DND-41 (cell line): ENCODE data around the gene ISX.

Source experiments
- ATAC-seq: fragments of 200-7000 bp; cut with Tn5 transposase; 3 replicates; pipeline ENCODE4 v1.9.1; 2021; ENCODE audit warnings: low read depth; ENCODE audit not compliant: insufficient read depth
- DNase-seq: peaks from one replicate; pipeline ENCODE4 v3.0.0-alpha.2; 2020
- H2AFZ ChIP-seq: 2 replicates; pipeline ENCODE4 v1.6.0; 2012; ENCODE audit warnings: low read depth, low read length
- H3K27ac ChIP-seq: 2 replicates; pipeline ENCODE4 v1.5.1; 2012; ENCODE audit warnings: low read length, inconsistent platforms
- H3K27me3 ChIP-seq: fragments of 200-600 bp; sonication (generic); 2 replicates; pipeline ENCODE4 v1.6.0; 2012; ENCODE audit warnings: low read length, mild to moderate bottlenecking, inconsistent platforms; ENCODE audit not compliant: insufficient read depth, poor library complexity
- H3K36me3 ChIP-seq: 2 replicates; pipeline ENCODE4 v1.5.1; 2012; ENCODE audit warnings: low read length, inconsistent platforms; ENCODE audit not compliant: insufficient read depth
- H3K4me1 ChIP-seq: 2 replicates; pipeline ENCODE4 v1.5.1; 2012; ENCODE audit warnings: mild to moderate bottlenecking, low read length; ENCODE audit not compliant: insufficient read depth
- H3K4me2 ChIP-seq: 2 replicates; pipeline ENCODE4 v1.6.0; 2012; ENCODE audit warnings: mild to moderate bottlenecking, moderate library complexity, low read length, inconsistent platforms; ENCODE audit not compliant: insufficient read depth
- H3K4me3 ChIP-seq, 2 experiments: fragments of 200-600 bp in 1 of 2; shearing (Covaris generic) in 1 of 2; 2 replicates each; pipeline ENCODE4 v1.5.1; 2012 to 2016; ENCODE audit warnings: inconsistent platforms in 2 of 2, low read length in 2 of 2, mild to moderate bottlenecking in 2 of 2, low read depth in 1 of 2, moderate library complexity in 1 of 2
- H3K79me2 ChIP-seq: 2 replicates; pipeline ENCODE4 v1.6.0; 2012; ENCODE audit warnings: low read length, inconsistent platforms; ENCODE audit not compliant: insufficient read depth
- H3K9ac ChIP-seq: 2 replicates; pipeline ENCODE4 v1.6.0; 2012; ENCODE audit warnings: low read depth, mild to moderate bottlenecking, inconsistent platforms, low read length, moderate library complexity
- H3K9me3 ChIP-seq: 2 replicates; pipeline ENCODE4 v1.5.1; 2012; ENCODE audit warnings: low read length, moderate library complexity, mild to moderate bottlenecking, inconsistent platforms; ENCODE audit not compliant: insufficient read depth, severe bottlenecking
- H4K20me1 ChIP-seq: 2 replicates; pipeline ENCODE4 v1.6.0; 2012; ENCODE audit warnings: low read length; ENCODE audit not compliant: insufficient read depth
- CTCF ChIP-seq: IDR thresholded peaks from 2 replicates; pipeline ENCODE4 v1.5.1; 2012; ENCODE audit warnings: borderline replicate concordance, low read length, moderate library complexity, mild to moderate bottlenecking; ENCODE audit not compliant: poor library complexity, severe bottlenecking; ENCODE audit errors: extremely low read depth
- EZH2 ChIP-seq: IDR thresholded peaks from 3 replicates; pipeline ENCODE4 v1.6.1; 2012; ENCODE audit warnings: borderline replicate concordance, low read depth, mild to moderate bottlenecking, moderate library complexity, low read length, inconsistent platforms; ENCODE audit not compliant: severe bottlenecking

ISX gene

GRCh38 chr22:35057155-35057554 is 8.8 kb upstream of the ISX start:
- Histone ChIP-seq H3K79me2 (no peaks in the 10 kb centered on the region), H3K27me3 (no peaks in the 10 kb centered on the region), H3K9ac (no peak overlapping the region), H3K4me3 (no peak overlapping the region), H3K9me3 (no peaks in the 10 kb centered on the region), H3K36me3 (no peaks in the 10 kb centered on the region), H3K4me1 (no peaks in the 10 kb centered on the region), H3K27ac (no peak overlapping the region), H4K20me1 (no peaks in the 10 kb centered on the region), H2AFZ (no peak overlapping the region), H3K4me2 (no peak overlapping the region)
- DNase-seq (no peak), ATAC-seq (no peak)
- no peak for TF ChIP-seq CTCF
- no peak for TF ChIP-seq EZH2

- ATAC-seq (no peak), DNase-seq (no peak)
- no peak overlapping the region for H3K27ac ChIP-seq
These were observed 6.3 kb upstream of the ISX start for GRCh38 chr22:35059632-35060031.

GRCh38 chr22:35064664-35065063 is 1.3 kb upstream of the ISX start:
- TF ChIP-seq CTCF: no peak
- no peak for TF ChIP-seq EZH2
- no peak overlapping the region for H3K4me2 ChIP-seq
- H3K36me3 ChIP-seq: no peaks in the 10 kb centered on the region
- no peak overlapping the region for H2AFZ ChIP-seq
- H3K4me1 ChIP-seq: no peaks in the 10 kb centered on the region
- H3K9me3 ChIP-seq: no peaks in the 10 kb centered on the region
- no peaks in the 10 kb centered on the region for H3K79me2 ChIP-seq
- H3K4me3 ChIP-seq: no peak overlapping the region
- no peak for ATAC-seq
- H3K9ac ChIP-seq: no peak overlapping the region
- no peaks in the 10 kb centered on the region for H3K27me3 ChIP-seq
- DNase-seq: no peak
- H3K27ac ChIP-seq: no peak overlapping the region
- H4K20me1 ChIP-seq: no peaks in the 10 kb centered on the region

More at GRCh38 chr22:35059632-35060031, 6.3 kb upstream of the ISX start:
- TF ChIP-seq EZH2 (no peak), CTCF (no peak)
- H2AFZ ChIP-seq: no peak overlapping the region
- H3K36me3 ChIP-seq: no peaks in the 10 kb centered on the region
- H3K27me3 ChIP-seq: no peaks in the 10 kb centered on the region
- H3K4me3 ChIP-seq: no peak overlapping the region
- H3K79me2 ChIP-seq: no peaks in the 10 kb centered on the region
- H4K20me1 ChIP-seq: no peaks in the 10 kb centered on the region
- no peak overlapping the region for H3K4me2 ChIP-seq
- no peaks in the 10 kb centered on the region for H3K9me3 ChIP-seq
- no peaks in the 10 kb centered on the region for H3K4me1 ChIP-seq
- H3K9ac ChIP-seq: no peak overlapping the region

GRCh38 chr22:35065183-35065582 is 775 bp upstream of the ISX start:
- DNase-seq (no peak), ATAC-seq (no peak)
- H3K79me2 ChIP-seq: no peaks in the 10 kb centered on the region
- no peaks in the 10 kb centered on the region for H3K27me3 ChIP-seq
- no peak overlapping the region for H3K4me2 ChIP-seq
- H3K4me3 ChIP-seq: no peak overlapping the region
- no peak overlapping the region for H2AFZ ChIP-seq
- no peaks in the 10 kb centered on the region for H3K4me1 ChIP-seq
- H3K9me3 ChIP-seq: no peaks in the 10 kb centered on the region
- TF ChIP-seq CTCF (no peak), EZH2 (no peak)
- no peak overlapping the region for H3K9ac ChIP-seq
- H3K27ac ChIP-seq: no peak overlapping the region
- no peaks in the 10 kb centered on the region for H3K36me3 ChIP-seq
- no peaks in the 10 kb centered on the region for H4K20me1 ChIP-seq
